Measurements from ENCODE around the gene SAFB2. TPM values are rescaled to one million over a fixed set of nuclear protein-coding genes. Genes with fewer than 3 reads are reported as not detected.

SAFB2 gene
- total RNA-seq, 1 experiment from 2014 or later = 86.9 TPM

DNA sequence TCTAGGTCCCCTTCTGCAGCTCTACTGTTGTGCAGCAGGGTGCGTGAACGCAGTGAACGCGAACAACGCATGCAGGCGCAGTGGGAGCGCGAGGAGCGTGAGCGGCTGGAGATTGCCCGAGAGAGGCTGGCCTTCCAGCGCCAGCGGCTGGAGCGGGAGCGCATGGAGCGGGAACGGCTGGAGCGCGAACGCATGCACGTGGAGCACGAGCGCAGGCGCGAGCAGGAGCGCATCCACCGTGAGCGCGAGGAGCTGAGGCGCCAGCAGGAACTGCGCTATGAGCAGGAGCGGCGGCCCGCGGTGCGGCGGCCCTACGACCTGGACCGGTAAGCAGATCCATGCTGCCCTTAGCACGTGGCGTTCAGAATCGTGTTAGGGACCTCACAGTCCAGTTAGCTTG is 38.9 kb upstream of the SAFB2 start:
- H3K27ac ChIP-seq (ENCODE audit: low read depth, low read length) = no peak overlapping the region
- no peaks in the 10 kb centered on the region for H3K9me2 ChIP-seq (ENCODE audit: insufficient read depth)
- ChIA-PET CTCF (no interaction called here), RAD21 (ENCODE audit: low non-redundant PET in 1 of 2, low total read pairs in 2 of 2, uncharacterized antibody in 2 of 2, unreplicated experiment in 2 of 2) (no interaction called here), POLR2A (no interaction called here)
- no peak overlapping the region for H3K4me2 ChIP-seq (ENCODE audit: low read length)
- no peaks in the 10 kb centered on the region for H4K20me1 ChIP-seq (ENCODE audit: insufficient read depth)
- no peak for ATAC-seq
- H3K4me3 ChIP-seq (replicated peaks in 1 of 2; ENCODE audit: low read depth in 1 of 2, low read length in 2 of 2) = no peak overlapping the region
- H3K79me2 ChIP-seq (ENCODE audit: insufficient read depth, low read length) = peaks cover 26% of the 10 kb centered on the region
- H2AFZ ChIP-seq (ENCODE audit: low read depth, low read length, poor library complexity, severe bottlenecking) = no peak overlapping the region
- intact Hi-C loops (cut with micrococcal nuclease) = no loop called here
- H3K9ac ChIP-seq (ENCODE audit: low read length) = no peak overlapping the region
- H3K27me3 ChIP-seq (ENCODE audit: insufficient read depth, low read length) = no peaks in the 10 kb centered on the region
- no peak for DNase-seq (ENCODE audit: low read depth, low spot score)
- no TSS peak for BruUV-seq (replicated peaks)
- H3K9me3 ChIP-seq (ENCODE audit: control insufficient read depth in 1 of 2, insufficient read depth in 1 of 2, low read depth in 1 of 2, low read length in 2 of 2) = no peaks in the 10 kb centered on the region
- H3K4me1 ChIP-seq (ENCODE audit: control insufficient read depth in 1 of 2, insufficient read depth in 2 of 2, low read length in 2 of 2) = no peaks in the 10 kb centered on the region; a peak in 2 of 4 replicates
- H3K36me3 ChIP-seq (ENCODE audit: control insufficient read depth in 1 of 2, insufficient read depth in 2 of 2, low read length in 2 of 2) = peaks cover 49 to 68% of the 10 kb centered on the region in 2 experiments
- TF ChIP-seq ELF1 (IDR thresholded peaks at IDR 0.05; ENCODE audit: borderline replicate concordance, low read depth) = no peak

- H3K9me2 ChIP-seq (ENCODE audit: insufficient read depth) = no peaks in the 10 kb centered on the region
- H3K9ac ChIP-seq (ENCODE audit: low read length) = no peak overlapping the region
- BruUV-seq (replicated peaks) = no TSS peak
- ATAC-seq (no peak), DNase-seq (ENCODE audit: low read depth, low spot score) (no peak)
- ChIA-PET RAD21 (ENCODE audit: low non-redundant PET in 1 of 2, low total read pairs in 2 of 2, uncharacterized antibody in 2 of 2, unreplicated experiment in 2 of 2) (no interaction called here), CTCF (no interaction called here), POLR2A (interaction anchor here (1.0 to 1.2 kb wide), 2 partner anchors 32 to 34 kb away, joined by 3 read pairs; partner anchors contain the start of genes RPL36 and SAFB)
- H3K27me3 ChIP-seq (ENCODE audit: insufficient read depth, low read length) = no peaks in the 10 kb centered on the region
- H3K36me3 ChIP-seq (ENCODE audit: control insufficient read depth in 1 of 2, insufficient read depth in 2 of 2, low read length in 2 of 2) = peaks cover 60 to 76% of the 10 kb centered on the region in 2 experiments
- no peak overlapping the region for H2AFZ ChIP-seq (ENCODE audit: low read depth, low read length, poor library complexity, severe bottlenecking)
- peaks cover 56% of the 10 kb centered on the region for H3K79me2 ChIP-seq (ENCODE audit: insufficient read depth, low read length)
- 0 out of 2 replicates have a peak, but pooled peaks cover 3% of the 10 kb centered on the region for H4K20me1 ChIP-seq (ENCODE audit: insufficient read depth)
- no peak overlapping the region for H3K4me3 ChIP-seq (replicated peaks in 1 of 2; ENCODE audit: low read depth in 1 of 2, low read length in 2 of 2)
- intact Hi-C loops (cut with micrococcal nuclease) = no loop called here
- H3K9me3 ChIP-seq (ENCODE audit: control insufficient read depth in 1 of 2, insufficient read depth in 1 of 2, low read depth in 1 of 2, low read length in 2 of 2) = no peaks in the 10 kb centered on the region
- TF ChIP-seq ZFX (IDR thresholded peaks at IDR 0.05) (no peak), SIN3A (IDR thresholded peaks at IDR 0.05; ENCODE audit: low read depth) (no peak), JUND (IDR thresholded peaks at IDR 0.05) (no peak), ATF3 (IDR thresholded peaks at IDR 0.05) (no peak), FOSL1 (IDR thresholded peaks at IDR 0.05; ENCODE audit: low read depth) (no peak)
- TF ChIP-seq, protein P1, sequence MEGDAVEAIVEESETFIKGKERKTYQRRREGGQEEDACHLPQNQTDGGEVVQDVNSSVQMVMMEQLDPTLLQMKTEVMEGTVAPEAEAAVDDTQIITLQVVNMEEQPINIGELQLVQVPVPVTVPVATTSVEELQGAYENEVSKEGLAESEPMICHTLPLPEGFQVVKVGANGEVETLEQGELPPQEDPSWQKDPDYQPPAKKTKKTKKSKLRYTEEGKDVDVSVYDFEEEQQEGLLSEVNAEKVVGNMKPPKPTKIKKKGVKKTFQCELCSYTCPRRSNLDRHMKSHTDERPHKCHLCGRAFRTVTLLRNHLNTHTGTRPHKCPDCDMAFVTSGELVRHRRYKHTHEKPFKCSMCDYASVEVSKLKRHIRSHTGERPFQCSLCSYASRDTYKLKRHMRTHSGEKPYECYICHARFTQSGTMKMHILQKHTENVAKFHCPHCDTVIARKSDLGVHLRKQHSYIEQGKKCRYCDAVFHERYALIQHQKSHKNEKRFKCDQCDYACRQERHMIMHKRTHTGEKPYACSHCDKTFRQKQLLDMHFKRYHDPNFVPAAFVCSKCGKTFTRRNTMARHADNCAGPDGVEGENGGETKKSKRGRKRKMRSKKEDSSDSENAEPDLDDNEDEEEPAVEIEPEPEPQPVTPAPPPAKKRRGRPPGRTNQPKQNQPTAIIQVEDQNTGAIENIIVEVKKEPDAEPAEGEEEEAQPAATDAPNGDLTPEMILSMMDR (IDR thresholded peaks at IDR 0.05 in 2 of 3, conservative IDR thresholded peaks at IDR 0.05 in 1 of 3; ENCODE audit: borderline replicate concordance in 1 of 3, insufficient read depth in 1 of 3, low read depth in 2 of 3, low read length in 2 of 3) = no peak
- no peak overlapping the region for H3K4me2 ChIP-seq (ENCODE audit: low read length)
- H3K27ac ChIP-seq (ENCODE audit: low read depth, low read length) = no peak overlapping the region
- no peaks in the 10 kb centered on the region for H3K4me1 ChIP-seq (ENCODE audit: control insufficient read depth in 1 of 2, insufficient read depth in 2 of 2, low read length in 2 of 2)
Measured at GRCh38 chr19:5655412-5655811, 32.8 kb upstream of the SAFB2 start.
